Right atrium auricular region (tissue), 2 donors: ENCODE results near the gene FXYD3. TPM values are rescaled to one million over a fixed set of nuclear protein-coding genes. Genes with fewer than 3 reads are reported as not detected.

Source experiments
- DNase-seq: peaks from one replicate; pipeline ENCODE4 v3.0.0-alpha.2; 2019; ENCODE audit warnings: low spot score
- H3K27ac ChIP-seq, 2 donors: fragments of 200-600 bp; sonication (generic); 1 replicate in 1 of 2; 2 replicates in 1 of 2; pipeline ENCODE4 v1.5.1; 2016 to 2019
- H3K27me3 ChIP-seq, 2 donors: fragments of 200-600 bp; sonication (generic); one replicate each; pipeline versions ENCODE4 v1.5.1 to v1.6.0; 2017 to 2019
- H3K36me3 ChIP-seq: fragments of 200-600 bp; sonication (generic); one replicate; pipeline ENCODE4 v1.5.1; 2016
- H3K4me1 ChIP-seq, 2 donors: fragments of 200-600 bp; sonication (generic); one replicate each; pipeline versions ENCODE4 v1.5.1 to v1.6.0; 2017 to 2019
- H3K4me3 ChIP-seq, 2 donors: fragments of 200-600 bp; sonication (generic); 1 replicate in 1 of 2; 2 replicates in 1 of 2; pipeline ENCODE4 v1.5.1; 2017 to 2019; ENCODE audit warnings: mild to moderate bottlenecking in 1 of 2, moderate library complexity in 1 of 2
- H3K9me3 ChIP-seq, 2 donors: fragments of 200-600 bp; sonication (generic); one replicate each; pipeline ENCODE4 v1.5.1; 2019
- total RNA-seq, 2 donors: library from RNA; depleted of rRNA; stranded (reverse); fragments of >200 nt; gene quantifications; one replicate each; pipeline ENCODE4 v1.1.0, GENCODE V29; 2016
- TF ChIP-seq, protein P1 (sequence below), 2 donors: fragments of 200-600 bp; sonication (generic); IDR thresholded peaks; one replicate each; pipeline ENCODE4 v1.5.1; 2019; ENCODE audit warnings: antibody characterized with exemption in 2 of 2

Gene FXYD3
- total RNA-seq, 2 donors from 2014 or later, result 0.98 to 1.6 TPM

DNA sequence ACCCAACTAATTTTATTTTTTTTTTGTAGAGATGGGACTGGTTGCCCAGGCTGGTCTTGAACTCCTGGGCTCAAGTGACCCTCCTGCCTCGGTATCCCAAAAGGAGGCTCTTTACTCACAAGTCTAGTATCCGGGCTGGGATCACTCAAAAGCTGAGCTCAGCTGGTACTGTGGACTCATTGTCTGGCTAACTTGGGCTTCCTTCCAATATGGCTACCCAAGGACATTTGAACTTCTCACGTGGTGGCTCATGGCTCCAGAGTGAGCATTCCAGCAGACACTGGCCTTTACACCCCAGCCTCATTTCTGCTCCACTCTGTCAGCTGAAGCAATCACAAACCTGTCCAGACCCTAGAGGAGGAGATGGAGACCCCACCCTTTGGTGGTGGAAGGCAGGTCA lies 45.2 kb upstream of the FXYD3 start:
- peaks cover 0 to 8% of the 10 kb centered on the region in 2 donors for H3K9me3 ChIP-seq
- H3K4me3 ChIP-seq, result no peak overlapping the region
- H3K27me3 ChIP-seq, result no peaks in the 10 kb centered on the region
- H3K27ac ChIP-seq, result no peak overlapping the region
- no peaks in the 10 kb centered on the region for H3K36me3 ChIP-seq
- DNase-seq, result no peak
- H3K4me1 ChIP-seq, result peaks cover 0 to 9% of the 10 kb centered on the region in 2 donors
- TF ChIP-seq, protein P1, sequence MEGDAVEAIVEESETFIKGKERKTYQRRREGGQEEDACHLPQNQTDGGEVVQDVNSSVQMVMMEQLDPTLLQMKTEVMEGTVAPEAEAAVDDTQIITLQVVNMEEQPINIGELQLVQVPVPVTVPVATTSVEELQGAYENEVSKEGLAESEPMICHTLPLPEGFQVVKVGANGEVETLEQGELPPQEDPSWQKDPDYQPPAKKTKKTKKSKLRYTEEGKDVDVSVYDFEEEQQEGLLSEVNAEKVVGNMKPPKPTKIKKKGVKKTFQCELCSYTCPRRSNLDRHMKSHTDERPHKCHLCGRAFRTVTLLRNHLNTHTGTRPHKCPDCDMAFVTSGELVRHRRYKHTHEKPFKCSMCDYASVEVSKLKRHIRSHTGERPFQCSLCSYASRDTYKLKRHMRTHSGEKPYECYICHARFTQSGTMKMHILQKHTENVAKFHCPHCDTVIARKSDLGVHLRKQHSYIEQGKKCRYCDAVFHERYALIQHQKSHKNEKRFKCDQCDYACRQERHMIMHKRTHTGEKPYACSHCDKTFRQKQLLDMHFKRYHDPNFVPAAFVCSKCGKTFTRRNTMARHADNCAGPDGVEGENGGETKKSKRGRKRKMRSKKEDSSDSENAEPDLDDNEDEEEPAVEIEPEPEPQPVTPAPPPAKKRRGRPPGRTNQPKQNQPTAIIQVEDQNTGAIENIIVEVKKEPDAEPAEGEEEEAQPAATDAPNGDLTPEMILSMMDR (IDR thresholded peaks at IDR 0.05), result no peak

DNA sequence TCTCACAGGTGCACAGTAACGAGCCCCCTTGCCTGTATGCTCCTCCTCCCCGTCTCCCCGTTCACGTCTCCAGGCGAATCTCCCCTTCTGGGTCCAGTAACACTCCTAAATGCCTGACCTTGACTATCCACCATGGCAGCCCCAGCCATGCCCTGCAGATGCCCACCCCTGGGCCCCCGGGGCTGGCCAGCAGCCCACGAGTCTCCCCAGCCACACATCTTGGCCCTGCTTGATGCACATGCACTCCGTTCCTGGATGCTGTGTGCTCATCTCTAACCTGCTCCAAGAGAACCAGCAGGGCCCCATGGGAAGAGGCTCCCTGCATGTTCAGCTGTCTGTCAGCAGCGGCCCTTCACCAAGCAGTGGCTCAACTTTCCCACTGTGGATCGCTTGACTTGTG lies 42.1 kb upstream of the FXYD3 start:
- H3K9me3 ChIP-seq, result peaks cover 0 to 8% of the 10 kb centered on the region in 2 donors
- peaks cover 0 to 4% of the 10 kb centered on the region in 2 donors for H3K4me1 ChIP-seq
- H3K27me3 ChIP-seq, result no peaks in the 10 kb centered on the region
- TF ChIP-seq, protein P1 (IDR thresholded peaks at IDR 0.05), result no peak
- DNase-seq, result no peak
- H3K27ac ChIP-seq, result no peak overlapping the region
- no peaks in the 10 kb centered on the region for H3K36me3 ChIP-seq
- H3K4me3 ChIP-seq, result no peak overlapping the region

GRCh38 chr19:35073941-35074340 lies 41.7 kb upstream of the FXYD3 start:
- H3K9me3 ChIP-seq, result peaks cover 0 to 8% of the 10 kb centered on the region in 2 donors
- DNase-seq, result no peak

GRCh38 chr19:35074426-35075201 lies 41.0 kb upstream of the FXYD3 start:
- H3K27ac ChIP-seq, result no peak overlapping the region
- no peak overlapping the region for H3K4me3 ChIP-seq
- peaks cover 0 to 8% of the 10 kb centered on the region in 2 donors for H3K9me3 ChIP-seq
- no peaks in the 10 kb centered on the region for H3K4me1 ChIP-seq
- H3K27me3 ChIP-seq, result no peaks in the 10 kb centered on the region
- TF ChIP-seq, protein P1 (IDR thresholded peaks at IDR 0.05), result no peak
- no peak for DNase-seq
- H3K36me3 ChIP-seq, result no peaks in the 10 kb centered on the region

More at GRCh38 chr19:35073941-35074340, 41.7 kb upstream of the FXYD3 start:
- H3K36me3 ChIP-seq, result no peaks in the 10 kb centered on the region
- TF ChIP-seq, protein P1 (IDR thresholded peaks at IDR 0.05), result no peak
- H3K4me1 ChIP-seq, result no peaks in the 10 kb centered on the region
- H3K27ac ChIP-seq, result no peak overlapping the region
- H3K27me3 ChIP-seq, result no peaks in the 10 kb centered on the region
- no peak overlapping the region for H3K4me3 ChIP-seq

- H3K27ac ChIP-seq, result no peak overlapping the region
- no peaks in the 10 kb centered on the region for H3K4me1 ChIP-seq
- no peaks in the 10 kb centered on the region for H3K27me3 ChIP-seq
- H3K9me3 ChIP-seq, result peaks cover 0 to 4% of the 10 kb centered on the region in 2 donors
- H3K4me3 ChIP-seq, result no peak overlapping the region
- DNase-seq, result no peak
- TF ChIP-seq, protein P1 (IDR thresholded peaks at IDR 0.05), result no peak
- H3K36me3 ChIP-seq, result no peaks in the 10 kb centered on the region
These were observed 40.2 kb upstream of the FXYD3 start for GRCh38 chr19:35075202-35076025.
